Measurements from ENCODE around the gene HSFX4. TPM values are rescaled to one million over a fixed set of nuclear protein-coding genes. Genes with fewer than 3 reads are reported as not detected.
"Not testable (repeated sequence)": the region's sequence is repeated elsewhere in the genome, so short reads cannot be mapped to it uniquely, and the experiment has no call there.

The HSFX4 gene
- total and polyA plus RNA-seq, 2 of the 13 experiments (the other 11 are each of a cell fraction or from before 2014, with no cell fraction given): not detected

DNA sequence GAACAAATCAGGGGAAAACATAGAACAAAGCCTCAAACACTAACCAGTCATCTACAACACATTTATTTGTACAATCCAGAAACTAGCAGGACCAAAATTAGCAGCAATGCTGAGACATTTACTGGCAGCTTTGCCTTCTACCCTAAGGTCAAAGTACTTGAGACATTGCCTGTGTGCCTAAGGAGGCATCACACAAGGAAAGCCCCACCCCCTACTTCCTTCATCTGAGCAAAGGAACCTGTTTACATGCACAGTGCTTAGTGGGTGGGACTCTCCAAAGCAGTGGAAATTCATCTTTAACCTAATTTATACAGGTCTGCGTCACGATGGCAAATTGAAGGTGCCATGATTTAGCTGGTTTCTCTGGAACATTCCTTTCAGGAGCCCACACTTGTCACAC, 2.8 kb downstream of the HSFX4 start:
- ATAC-seq; H3K9me3 ChIP-seq (ENCODE audit: low read length); CTCF ChIA-PET (ENCODE audit: low intra/inter-chr PET ratio, low total read pairs); H3K27me3 ChIP-seq (ENCODE audit: control insufficient read depth in 1 of 2, insufficient read depth in 2 of 2, low read length in 2 of 2); in situ Hi-C loops (cut with HindIII; ENCODE audit: extremely low pct_ligation_motif_present, low pct_unique_long_range_greater_than_20kb); H3K4me2 ChIP-seq (ENCODE audit: low read depth, low read length); H3K27ac ChIP-seq (ENCODE audit: extremely low read length, insufficient read depth, low read length); H3K79me2 ChIP-seq (ENCODE audit: insufficient read depth, low read length); H2AFZ ChIP-seq (ENCODE audit: low read length); intact Hi-C loops (cut with micrococcal nuclease; ENCODE audit: unreplicated experiment); H3K9ac ChIP-seq (ENCODE audit: insufficient read depth, low read depth, low read length); H3K4me3 ChIP-seq (replicated peaks in 1 of 3; ENCODE audit: insufficient read depth in 1 of 3, low read depth in 2 of 3, low read length in 3 of 3); H3K36me3 ChIP-seq (replicated peaks in 1 of 2; ENCODE audit: control insufficient read depth in 1 of 2, insufficient read depth in 2 of 2, low read length in 2 of 2); BruUV-seq (replicated peaks); H3K4me1 ChIP-seq (ENCODE audit: insufficient read depth, low read length); DNase-seq (ENCODE audit: low spot score); POLR2A ChIA-PET; FAIRE-seq; H4K20me1 ChIP-seq (ENCODE audit: insufficient read depth, low read length): not testable (repeated sequence)
- no CpG with 5 or more reads among the region's 2 CpGs for WGBS (ENCODE audit: low lambda C conversion rate)

DNA sequence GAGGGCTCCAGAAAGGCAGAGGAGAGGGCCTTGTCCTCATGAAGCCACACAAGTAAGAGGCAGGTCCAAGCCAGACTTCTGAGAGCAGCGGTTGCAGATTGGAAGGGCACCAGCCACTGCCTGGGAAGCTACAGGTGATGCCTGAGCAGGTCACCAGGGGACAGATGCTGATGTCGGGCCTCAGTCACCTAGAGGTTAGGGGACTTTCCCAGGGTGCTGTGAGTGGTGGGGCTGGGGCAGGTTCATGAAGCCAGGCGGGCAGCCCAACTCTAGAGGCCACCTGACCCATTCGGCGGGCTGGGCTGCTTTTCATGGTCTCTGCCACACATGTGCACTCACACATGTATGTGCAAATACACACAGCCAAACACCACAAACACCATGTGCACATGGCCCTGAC, 3.6 kb downstream of the HSFX4 start:
- POLR2A ChIA-PET; ATAC-seq; intact Hi-C loops (cut with micrococcal nuclease; ENCODE audit: unreplicated experiment); H4K20me1 ChIP-seq (ENCODE audit: insufficient read depth, low read length); BruUV-seq (replicated peaks); in situ Hi-C loops (cut with HindIII; ENCODE audit: extremely low pct_ligation_motif_present, low pct_unique_long_range_greater_than_20kb); H3K79me2 ChIP-seq (ENCODE audit: insufficient read depth, low read length); H2AFZ ChIP-seq (ENCODE audit: low read length); H3K27ac ChIP-seq (ENCODE audit: extremely low read length, insufficient read depth, low read length); DNase-seq (ENCODE audit: low spot score); FAIRE-seq; CTCF ChIA-PET (ENCODE audit: low intra/inter-chr PET ratio, low total read pairs); H3K4me1 ChIP-seq (ENCODE audit: insufficient read depth, low read length); H3K9ac ChIP-seq (ENCODE audit: insufficient read depth, low read depth, low read length); H3K36me3 ChIP-seq (replicated peaks in 1 of 2; ENCODE audit: control insufficient read depth in 1 of 2, insufficient read depth in 2 of 2, low read length in 2 of 2); H3K4me3 ChIP-seq (replicated peaks in 1 of 3; ENCODE audit: insufficient read depth in 1 of 3, low read depth in 2 of 3, low read length in 3 of 3); H3K27me3 ChIP-seq (ENCODE audit: control insufficient read depth in 1 of 2, insufficient read depth in 2 of 2, low read length in 2 of 2); H3K4me2 ChIP-seq (ENCODE audit: low read depth, low read length); H3K9me3 ChIP-seq (ENCODE audit: low read length): not testable (repeated sequence)
- WGBS (ENCODE audit: low lambda C conversion rate): no CpG with 5 or more reads among the region's 5 CpGs

DNA sequence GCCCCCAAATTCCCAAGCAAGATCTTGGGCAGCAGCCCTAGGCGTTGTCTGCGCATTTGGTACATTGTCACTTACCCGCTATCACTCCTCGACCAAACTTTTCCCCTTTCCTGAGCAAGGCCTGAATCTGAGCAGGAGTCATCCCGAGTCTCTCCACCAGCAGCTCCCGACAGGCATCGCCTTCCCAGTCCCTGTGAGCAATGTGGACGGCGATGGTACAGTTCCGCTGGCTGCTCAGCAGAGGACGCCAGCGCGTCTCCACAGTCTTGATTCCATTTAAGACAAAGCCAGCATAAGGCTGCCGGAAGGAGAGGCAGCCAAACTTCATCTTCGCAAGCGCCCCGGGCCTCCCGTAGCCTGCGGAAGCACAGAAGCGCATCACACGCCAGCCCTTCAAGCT, 4.2 kb downstream of the HSFX4 start:
- H3K27ac ChIP-seq (ENCODE audit: extremely low read length, insufficient read depth, low read length); CTCF ChIA-PET (ENCODE audit: low intra/inter-chr PET ratio, low total read pairs); ATAC-seq; intact Hi-C loops (cut with micrococcal nuclease; ENCODE audit: unreplicated experiment); in situ Hi-C loops (cut with HindIII; ENCODE audit: extremely low pct_ligation_motif_present, low pct_unique_long_range_greater_than_20kb); H3K79me2 ChIP-seq (ENCODE audit: insufficient read depth, low read length); H3K4me3 ChIP-seq (replicated peaks in 1 of 3; ENCODE audit: insufficient read depth in 1 of 3, low read depth in 2 of 3, low read length in 3 of 3); DNase-seq (ENCODE audit: low spot score); BruUV-seq (replicated peaks); H3K9ac ChIP-seq (ENCODE audit: insufficient read depth, low read depth, low read length); H3K4me2 ChIP-seq (ENCODE audit: low read depth, low read length); H3K36me3 ChIP-seq (replicated peaks in 1 of 2; ENCODE audit: control insufficient read depth in 1 of 2, insufficient read depth in 2 of 2, low read length in 2 of 2); H3K4me1 ChIP-seq (ENCODE audit: insufficient read depth, low read length); H3K27me3 ChIP-seq (ENCODE audit: control insufficient read depth in 1 of 2, insufficient read depth in 2 of 2, low read length in 2 of 2); POLR2A ChIA-PET; H2AFZ ChIP-seq (ENCODE audit: low read length); H4K20me1 ChIP-seq (ENCODE audit: insufficient read depth, low read length); H3K9me3 ChIP-seq (ENCODE audit: low read length): not testable (repeated sequence)
- FAIRE-seq: peak; percentile 72
- WGBS (ENCODE audit: low lambda C conversion rate): no CpG with 5 or more reads among the region's 21 CpGs

Data from HepG2 (cell line).